ENCODE results near the gene P4HB. TPM values are rescaled to one million over a fixed set of nuclear protein-coding genes. Genes with fewer than 3 reads are reported as not detected.

Gene P4HB
- total RNA-seq, 2 donors from 2014 or later: 509 to 2,101 TPM

- H3K27ac ChIP-seq: no peak overlapping the region
- intact Hi-C loops (cut with DNase I): no loop called here
- peaks cover 5% of the 10 kb centered on the region for H3K4me1 ChIP-seq (replicated peaks)
- peaks cover 5 to 14% of the 10 kb centered on the region in 2 donors for H3K36me3 ChIP-seq
- no peaks in the 10 kb centered on the region for H3K9me3 ChIP-seq
- no peaks in the 10 kb centered on the region for H3K27me3 ChIP-seq (replicated peaks; ENCODE audit: insufficient read depth)
- DNase-seq (ENCODE audit: low spot score): no peak
- H3K4me3 ChIP-seq: no peak overlapping the region
- 90% methylated on average over 16 of the region's 16 CpGs for WGBS
- TF ChIP-seq CTCF (IDR thresholded peaks at IDR 0.05) (no peak), POLR2AphosphoS5 (IDR thresholded peaks at IDR 0.05) (no peak), POLR2A (IDR thresholded peaks at IDR 0.05) (no peak)
These were observed 28.8 kb upstream of the P4HB start for GRCh38 chr17:81888988-81889595.

- no peak for DNase-seq (ENCODE audit: low spot score)
- no peaks in the 10 kb centered on the region for H3K9me3 ChIP-seq
- no peak overlapping the region for H3K27ac ChIP-seq
- no peaks in the 10 kb centered on the region for H3K27me3 ChIP-seq (replicated peaks; ENCODE audit: insufficient read depth)
- H3K36me3 ChIP-seq: peaks cover 5 to 14% of the 10 kb centered on the region in 2 donors
- H3K4me1 ChIP-seq (replicated peaks): peaks cover 5% of the 10 kb centered on the region
- TF ChIP-seq POLR2AphosphoS5 (IDR thresholded peaks at IDR 0.05) (no peak), POLR2A (IDR thresholded peaks at IDR 0.05) (no peak), CTCF (IDR thresholded peaks at IDR 0.05) (no peak)
- intact Hi-C loops (cut with DNase I): no loop called here
- WGBS: 90% methylated on average over 44 of the region's 44 CpGs
- no peak overlapping the region for H3K4me3 ChIP-seq
These were observed 28.0 kb upstream of the P4HB start for GRCh38 chr17:81888105-81888987.

DNA sequence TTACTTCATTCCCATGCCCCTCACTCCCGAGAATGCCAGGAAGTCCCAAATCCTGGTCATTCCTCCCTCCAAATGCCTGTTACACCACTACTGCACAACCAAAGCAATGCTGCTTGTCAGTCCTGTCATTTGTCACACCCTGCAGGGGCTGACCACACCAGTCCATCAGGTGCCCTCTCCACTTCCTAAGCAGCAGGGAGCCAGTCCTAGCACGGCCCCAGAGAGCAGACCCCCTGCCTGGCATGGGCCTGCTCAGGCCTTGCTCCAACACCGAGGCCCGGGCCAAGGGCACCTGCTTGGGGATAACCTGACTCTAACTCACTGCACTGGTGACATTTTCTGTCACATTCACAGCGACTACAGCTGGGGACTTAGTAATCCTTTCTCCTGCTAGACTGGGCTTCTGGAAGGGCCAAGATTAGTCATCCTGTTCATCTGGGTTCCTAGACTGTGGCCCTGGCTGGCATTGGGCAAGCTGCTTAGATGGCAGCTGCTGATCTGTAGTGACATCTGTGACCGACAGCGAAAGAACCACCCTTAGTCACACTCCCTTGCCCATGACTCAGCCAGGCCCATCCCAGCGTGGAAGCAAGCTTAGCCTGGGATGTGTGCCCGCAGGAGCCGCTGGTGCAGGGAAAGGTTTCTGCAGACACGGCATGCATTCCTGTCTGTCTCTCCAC, 25.7 kb upstream of the P4HB start:
- H3K27ac ChIP-seq: no peak overlapping the region
- TF ChIP-seq POLR2AphosphoS5 (IDR thresholded peaks at IDR 0.05): no peak
- no peak for TF ChIP-seq POLR2A (IDR thresholded peaks at IDR 0.05)
- no peaks in the 10 kb centered on the region for H3K27me3 ChIP-seq (replicated peaks; ENCODE audit: insufficient read depth)
- DNase-seq (ENCODE audit: low spot score): no peak
- intact Hi-C loops (cut with DNase I): no loop called here
- H3K36me3 ChIP-seq: peaks cover 5 to 14% of the 10 kb centered on the region in 2 donors
- WGBS: 86% methylated on average over 10 of the region's 11 CpGs
- H3K9me3 ChIP-seq: no peaks in the 10 kb centered on the region
- no peak overlapping the region for H3K4me3 ChIP-seq
- peaks cover 5% of the 10 kb centered on the region for H3K4me1 ChIP-seq (replicated peaks)

DNA sequence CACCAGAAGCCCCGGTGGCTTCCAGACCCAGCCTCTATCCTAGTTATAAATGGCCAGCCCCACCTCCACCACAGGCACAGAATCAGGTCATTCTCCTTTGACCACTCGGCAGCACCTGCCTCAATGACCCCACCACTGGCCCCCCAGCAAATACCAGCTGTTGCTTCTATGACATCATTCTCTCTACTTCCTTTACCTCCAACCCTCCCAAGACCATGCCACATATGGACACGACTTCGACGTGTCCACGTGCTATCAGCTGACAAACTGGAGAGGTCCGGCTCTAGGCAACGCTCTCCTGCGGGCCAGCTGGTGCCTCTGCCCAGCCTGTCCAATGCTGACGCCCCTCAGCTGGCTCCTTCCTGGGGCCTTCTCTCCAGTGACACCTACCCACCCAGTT, 25.1 kb upstream of the P4HB start:
- Histone ChIP-seq H3K4me1 (replicated peaks) (peaks cover 4% of the 10 kb centered on the region), H3K9me3 (no peaks in the 10 kb centered on the region), H3K36me3 (peaks cover 5 to 14% of the 10 kb centered on the region in 2 donors), H3K27me3 (replicated peaks; ENCODE audit: insufficient read depth) (no peaks in the 10 kb centered on the region), H3K27ac (no peak overlapping the region), H3K4me3 (no peak overlapping the region)
- DNase-seq (ENCODE audit: low spot score): no peak
- intact Hi-C loops (cut with DNase I): no loop called here
- TF ChIP-seq POLR2A (IDR thresholded peaks at IDR 0.05) (no peak), CTCF (IDR thresholded peaks at IDR 0.05) (no peak), POLR2AphosphoS5 (IDR thresholded peaks at IDR 0.05) (no peak)
- WGBS: 78% methylated on average over 10 of the region's 10 CpGs

DNA sequence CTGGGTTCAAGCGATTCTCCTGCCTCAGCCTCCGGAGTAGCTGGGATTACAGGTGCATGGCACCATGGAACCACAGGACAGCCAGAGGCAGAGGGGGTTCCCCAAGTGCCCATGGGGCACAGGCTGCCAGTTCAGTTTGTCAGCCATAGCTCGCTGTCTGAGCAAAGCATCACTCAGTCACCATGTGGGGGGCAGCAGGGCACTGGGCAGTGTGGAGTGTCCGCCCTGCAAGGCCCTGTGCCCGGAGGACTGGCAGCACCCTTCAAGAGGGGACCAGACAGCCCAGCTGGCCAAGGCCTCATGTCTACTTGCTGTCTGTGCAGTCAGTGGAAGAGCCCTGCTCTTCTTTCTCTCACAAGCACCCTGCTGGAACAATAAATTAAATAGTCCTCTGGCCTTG, 24.6 kb upstream of the P4HB start:
- H3K36me3 ChIP-seq: peaks cover 5 to 14% of the 10 kb centered on the region in 2 donors
- no peaks in the 10 kb centered on the region for H3K27me3 ChIP-seq (replicated peaks; ENCODE audit: insufficient read depth)
- TF ChIP-seq CTCF (IDR thresholded peaks at IDR 0.05) (no peak), POLR2A (IDR thresholded peaks at IDR 0.05) (no peak), POLR2AphosphoS5 (IDR thresholded peaks at IDR 0.05) (no peak)

More for the DNA sequence above, 24.6 kb upstream of the P4HB start:
- Histone ChIP-seq H3K9me3 (no peaks in the 10 kb centered on the region), H3K4me1 (replicated peaks) (no peaks in the 10 kb centered on the region), H3K27ac (no peak overlapping the region), H3K4me3 (no peak overlapping the region)
- WGBS: 87% methylated on average over 5 of the region's 5 CpGs
- DNase-seq (ENCODE audit: low spot score): no peak
- intact Hi-C loops (cut with DNase I): no loop called here
